Measurements from ENCODE around the gene RAB33A.

DNA sequence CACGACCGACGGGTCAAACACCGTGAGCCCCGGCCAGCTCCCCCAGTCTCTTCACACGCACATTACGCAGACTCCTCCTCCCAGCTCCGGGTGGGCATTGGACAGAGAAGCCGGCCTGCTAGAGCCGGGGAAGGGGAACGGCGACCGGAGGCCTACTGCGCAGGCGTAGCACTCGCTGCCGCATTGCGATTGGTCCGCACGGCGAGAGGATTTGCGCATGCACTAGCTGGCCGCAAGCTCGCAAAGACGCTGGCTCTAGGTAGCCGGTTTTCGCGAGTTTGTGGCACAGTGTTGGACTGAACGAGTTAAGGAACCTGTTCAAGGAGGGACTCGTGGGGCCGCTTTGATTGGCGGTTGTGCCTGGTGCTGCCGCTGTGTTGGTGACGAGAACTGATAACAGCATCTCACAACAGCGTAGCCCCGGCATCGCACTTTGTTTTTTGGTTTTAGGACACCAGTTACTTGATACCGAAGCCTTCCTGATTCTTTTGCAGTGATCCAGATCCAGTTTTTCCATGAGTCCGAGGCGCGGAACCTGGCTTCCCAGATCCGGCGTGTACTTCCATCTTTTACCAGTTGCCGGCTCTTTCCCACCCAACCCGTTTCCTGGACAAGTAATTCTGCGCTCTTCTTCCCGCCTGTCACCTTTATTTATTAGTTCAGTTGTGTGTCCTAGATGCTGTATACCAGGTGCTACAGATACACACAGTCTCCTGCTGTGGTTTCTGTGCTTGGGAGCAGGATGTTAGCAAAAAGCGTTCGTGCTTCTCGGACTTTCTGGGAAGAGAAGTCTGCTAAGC lies 5.9 kb upstream of the RAB33A start, which contains the start of gene AIFM1:
- TF ChIP-seq, protein P1, sequence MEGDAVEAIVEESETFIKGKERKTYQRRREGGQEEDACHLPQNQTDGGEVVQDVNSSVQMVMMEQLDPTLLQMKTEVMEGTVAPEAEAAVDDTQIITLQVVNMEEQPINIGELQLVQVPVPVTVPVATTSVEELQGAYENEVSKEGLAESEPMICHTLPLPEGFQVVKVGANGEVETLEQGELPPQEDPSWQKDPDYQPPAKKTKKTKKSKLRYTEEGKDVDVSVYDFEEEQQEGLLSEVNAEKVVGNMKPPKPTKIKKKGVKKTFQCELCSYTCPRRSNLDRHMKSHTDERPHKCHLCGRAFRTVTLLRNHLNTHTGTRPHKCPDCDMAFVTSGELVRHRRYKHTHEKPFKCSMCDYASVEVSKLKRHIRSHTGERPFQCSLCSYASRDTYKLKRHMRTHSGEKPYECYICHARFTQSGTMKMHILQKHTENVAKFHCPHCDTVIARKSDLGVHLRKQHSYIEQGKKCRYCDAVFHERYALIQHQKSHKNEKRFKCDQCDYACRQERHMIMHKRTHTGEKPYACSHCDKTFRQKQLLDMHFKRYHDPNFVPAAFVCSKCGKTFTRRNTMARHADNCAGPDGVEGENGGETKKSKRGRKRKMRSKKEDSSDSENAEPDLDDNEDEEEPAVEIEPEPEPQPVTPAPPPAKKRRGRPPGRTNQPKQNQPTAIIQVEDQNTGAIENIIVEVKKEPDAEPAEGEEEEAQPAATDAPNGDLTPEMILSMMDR (IDR thresholded peaks at IDR 0.05) = no peak
- TF ChIP-seq POLR2A (IDR thresholded peaks at IDR 0.05) = peak in 1 of 2 donors; percentile 67

All from thyroid gland (tissue), 4 donors.